ENCODE results near the gene SPDYA.

The SPDYA gene

GRCh38 chr2:28802975-28803429 is 7.6 kb upstream of the SPDYA start:
- no peak overlapping the region for H3K4me3 Mint-ChIP-seq
- H3K9me3 Mint-ChIP-seq, result peaks cover 5% of the 10 kb centered on the region
- peak overlapping the region; percentile 41 for H3K27ac Mint-ChIP-seq
- peaks cover 16% of the 10 kb centered on the region for H3K4me1 Mint-ChIP-seq
- H3K36me3 Mint-ChIP-seq, result peaks cover 10% of the 10 kb centered on the region
- no peaks in the 10 kb centered on the region for H3K27me3 Mint-ChIP-seq

GRCh38 chr2:28809927-28810326 is 707 bp upstream of the SPDYA start:
- Mint-ChIP-seq H3K9me3 (peaks cover 5% of the 10 kb centered on the region), H3K4me1 (peaks cover 12% of the 10 kb centered on the region), H3K36me3 (peaks cover 2% of the 10 kb centered on the region), H3K4me3 (peak overlapping the region; percentile 82), H3K27me3 (no peaks in the 10 kb centered on the region), H3K27ac (peak overlapping the region; percentile 41)

GRCh38 chr2:28818053-28818452 is 7.4 kb downstream of the SPDYA start:
- peaks cover 3% of the 10 kb centered on the region for H3K4me1 Mint-ChIP-seq
- H3K27me3 Mint-ChIP-seq, result no peaks in the 10 kb centered on the region
- no peaks in the 10 kb centered on the region for H3K9me3 Mint-ChIP-seq
- H3K36me3 Mint-ChIP-seq, result no peaks in the 10 kb centered on the region
- no peak overlapping the region for H3K27ac Mint-ChIP-seq
- no peak overlapping the region for H3K4me3 Mint-ChIP-seq

- Mint-ChIP-seq H3K27ac (no peak overlapping the region), H3K4me1 (peaks cover 3% of the 10 kb centered on the region), H3K27me3 (no peaks in the 10 kb centered on the region), H3K9me3 (no peaks in the 10 kb centered on the region), H3K36me3 (no peaks in the 10 kb centered on the region), H3K4me3 (no peak overlapping the region)
Observed at GRCh38 chr2:28821295-28821958, 10.8 kb downstream of the SPDYA start.

- Mint-ChIP-seq H3K4me1 (peaks cover 3% of the 10 kb centered on the region), H3K4me3 (no peak overlapping the region), H3K27me3 (no peaks in the 10 kb centered on the region), H3K36me3 (no peaks in the 10 kb centered on the region), H3K9me3 (no peaks in the 10 kb centered on the region), H3K27ac (no peak overlapping the region)
Observed at GRCh38 chr2:28822036-28822435, 11.4 kb downstream of the SPDYA start.

DNA sequence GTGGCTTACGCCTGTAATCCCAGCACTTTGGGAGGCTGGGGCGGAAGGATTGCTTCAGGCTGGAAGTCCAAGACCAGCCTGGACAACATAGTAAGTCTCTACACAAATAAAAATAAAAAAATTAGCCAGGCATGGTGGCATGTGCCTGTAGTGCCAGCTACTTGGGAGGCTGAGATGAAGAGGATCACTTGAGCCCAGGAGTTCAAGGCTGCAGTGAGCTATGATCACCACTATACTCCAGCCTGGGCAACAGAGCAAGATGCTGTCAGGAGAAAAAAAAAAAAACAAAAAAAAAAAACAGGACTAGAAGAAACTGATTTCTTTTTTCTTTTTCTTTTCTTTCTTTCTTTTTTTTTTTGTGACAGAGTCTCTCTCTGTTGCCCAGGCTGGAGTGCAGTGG is 13.6 kb downstream of the SPDYA start:
- H3K27me3 Mint-ChIP-seq, result no peaks in the 10 kb centered on the region
- H3K4me3 Mint-ChIP-seq, result no peak overlapping the region
- no peaks in the 10 kb centered on the region for H3K9me3 Mint-ChIP-seq
- no peaks in the 10 kb centered on the region for H3K36me3 Mint-ChIP-seq
- no peak overlapping the region for H3K27ac Mint-ChIP-seq
- peaks cover 9% of the 10 kb centered on the region for H3K4me1 Mint-ChIP-seq

GRCh38 chr2:28824870-28825269 is 14.2 kb downstream of the SPDYA start:
- Mint-ChIP-seq H3K27me3 (no peaks in the 10 kb centered on the region), H3K4me1 (peaks cover 9% of the 10 kb centered on the region), H3K4me3 (no peak overlapping the region), H3K9me3 (no peaks in the 10 kb centered on the region), H3K36me3 (no peaks in the 10 kb centered on the region), H3K27ac (no peak overlapping the region)

DNA sequence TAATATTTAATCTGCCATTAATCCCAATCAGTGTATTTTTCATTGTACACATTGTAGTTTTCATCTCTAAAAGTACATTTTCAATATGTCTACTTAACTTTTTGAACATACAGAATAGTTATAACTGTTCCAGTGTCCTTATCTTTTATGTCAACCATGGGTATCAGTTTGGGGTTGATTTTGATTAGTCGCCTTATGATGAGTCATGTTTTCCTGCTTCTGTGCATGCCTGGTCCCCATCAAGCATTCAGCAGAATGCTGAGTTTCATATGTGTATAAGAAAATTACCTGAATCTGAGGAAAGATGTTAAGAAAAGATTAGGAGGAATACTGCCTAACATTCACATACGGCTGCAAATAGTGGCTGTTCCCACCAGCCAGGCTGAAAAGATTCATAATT is 17.7 kb downstream of the SPDYA start:
- Mint-ChIP-seq H3K36me3 (no peaks in the 10 kb centered on the region), H3K9me3 (no peaks in the 10 kb centered on the region), H3K4me1 (peaks cover 6% of the 10 kb centered on the region), H3K27me3 (no peaks in the 10 kb centered on the region), H3K27ac (no peak overlapping the region), H3K4me3 (no peak overlapping the region)

- peaks cover 1% of the 10 kb centered on the region for H3K36me3 Mint-ChIP-seq
- no peaks in the 10 kb centered on the region for H3K27me3 Mint-ChIP-seq
- H3K27ac Mint-ChIP-seq, result no peak overlapping the region
- no peaks in the 10 kb centered on the region for H3K4me1 Mint-ChIP-seq
- H3K4me3 Mint-ChIP-seq, result no peak overlapping the region
- no peaks in the 10 kb centered on the region for H3K9me3 Mint-ChIP-seq
Observed at GRCh38 chr2:28833740-28834470, 23.3 kb downstream of the SPDYA start.

DNA sequence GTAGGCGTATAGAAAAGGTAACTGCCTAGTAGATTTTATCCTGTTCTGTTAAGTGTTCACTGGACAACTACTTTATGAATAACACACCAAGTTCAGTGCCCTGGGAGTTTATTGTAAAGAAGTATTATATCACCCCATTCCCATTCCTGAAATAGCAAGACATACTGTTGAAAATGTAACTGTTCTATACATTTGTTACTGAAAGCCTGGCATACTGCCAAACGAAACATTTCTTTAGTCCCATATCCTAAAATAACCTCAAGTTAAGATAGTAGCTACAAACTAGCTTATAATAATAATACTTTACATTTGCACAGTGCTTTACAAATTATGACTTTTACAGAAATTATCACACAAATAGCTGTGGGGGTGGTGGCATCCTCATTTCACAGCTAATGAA is 25.1 kb downstream of the SPDYA start:
- Mint-ChIP-seq H3K4me1 (no peaks in the 10 kb centered on the region), H3K27me3 (no peaks in the 10 kb centered on the region), H3K36me3 (peaks cover 1% of the 10 kb centered on the region), H3K4me3 (no peak overlapping the region), H3K27ac (no peak overlapping the region), H3K9me3 (no peaks in the 10 kb centered on the region)

DNA sequence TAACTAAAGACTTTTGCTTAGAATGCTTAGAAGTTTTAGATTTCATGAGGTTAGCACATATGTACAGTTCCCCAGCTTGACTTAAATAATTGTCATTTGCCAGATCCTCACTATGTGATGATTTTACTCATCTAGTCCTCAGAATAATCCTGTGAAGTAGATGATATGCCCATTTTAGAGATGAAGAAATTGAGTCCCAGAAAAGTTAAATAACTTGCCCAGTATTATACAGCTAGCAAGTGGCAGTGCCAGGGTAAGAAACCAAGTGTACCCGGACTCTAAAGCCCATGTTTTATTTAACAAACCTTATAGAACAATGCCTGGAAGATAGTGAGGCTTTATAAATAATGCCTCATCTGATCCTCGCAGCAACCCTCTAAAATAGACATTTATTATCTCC is 28.3 kb downstream of the SPDYA start:
- H3K27me3 Mint-ChIP-seq, result no peaks in the 10 kb centered on the region
- no peak overlapping the region for H3K4me3 Mint-ChIP-seq
- no peak overlapping the region for H3K27ac Mint-ChIP-seq

GRCh38 chr2:28842042-28842441 is 31.4 kb downstream of the SPDYA start:
- no peak overlapping the region for H3K4me3 Mint-ChIP-seq
- peak overlapping the region; percentile 59 for H3K27ac Mint-ChIP-seq
- no peaks in the 10 kb centered on the region for H3K4me1 Mint-ChIP-seq

More for the DNA sequence above, 28.3 kb downstream of the SPDYA start:
- H3K36me3 Mint-ChIP-seq, result peaks cover 2% of the 10 kb centered on the region
- H3K4me1 Mint-ChIP-seq, result no peaks in the 10 kb centered on the region
- no peaks in the 10 kb centered on the region for H3K9me3 Mint-ChIP-seq

GRCh38 chr2:28855193-28855592 is 44.6 kb downstream of the SPDYA start:
- H3K4me1 Mint-ChIP-seq, result peaks cover 3% of the 10 kb centered on the region
- no peak overlapping the region for H3K27ac Mint-ChIP-seq
- H3K36me3 Mint-ChIP-seq, result peaks cover 8% of the 10 kb centered on the region
- no peak overlapping the region for H3K4me3 Mint-ChIP-seq
- H3K27me3 Mint-ChIP-seq, result no peaks in the 10 kb centered on the region
- H3K9me3 Mint-ChIP-seq, result no peaks in the 10 kb centered on the region

More at GRCh38 chr2:28842042-28842441, 31.4 kb downstream of the SPDYA start:
- Mint-ChIP-seq H3K9me3 (no peaks in the 10 kb centered on the region), H3K27me3 (no peaks in the 10 kb centered on the region), H3K36me3 (peaks cover 1% of the 10 kb centered on the region)

DNA sequence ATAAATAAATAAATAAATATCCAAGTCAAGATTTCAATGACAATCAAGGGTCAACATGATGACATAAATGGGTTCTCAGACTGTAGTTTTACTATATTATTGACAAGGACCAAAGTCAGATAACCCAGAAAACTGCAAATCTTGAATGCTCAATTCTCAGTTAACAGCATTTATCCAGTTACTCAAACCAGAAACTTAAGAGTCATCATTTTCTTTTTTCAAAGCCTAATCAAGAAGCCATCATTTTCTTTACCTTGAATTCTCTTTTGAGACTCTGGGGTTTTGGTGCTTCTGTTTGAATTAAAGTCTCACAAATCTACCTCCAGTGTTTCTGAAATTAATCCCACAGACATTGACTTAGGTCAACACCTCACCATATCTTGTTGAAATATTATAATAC is 45.3 kb downstream of the SPDYA start:
- Mint-ChIP-seq H3K27me3 (no peaks in the 10 kb centered on the region), H3K4me1 (peaks cover 3% of the 10 kb centered on the region), H3K4me3 (no peak overlapping the region), H3K36me3 (peaks cover 13% of the 10 kb centered on the region), H3K9me3 (no peaks in the 10 kb centered on the region), H3K27ac (no peak overlapping the region)

- H3K9me3 Mint-ChIP-seq, result no peaks in the 10 kb centered on the region
- H3K4me1 Mint-ChIP-seq, result peaks cover 47% of the 10 kb centered on the region
- no peaks in the 10 kb centered on the region for H3K27me3 Mint-ChIP-seq
- no peak overlapping the region for H3K27ac Mint-ChIP-seq
- H3K4me3 Mint-ChIP-seq, result peak overlapping the region; percentile 88
- H3K36me3 Mint-ChIP-seq, result peaks cover 8% of the 10 kb centered on the region
Observed at GRCh38 chr2:28868611-28869010, 58.0 kb downstream of the SPDYA start.

DNA sequence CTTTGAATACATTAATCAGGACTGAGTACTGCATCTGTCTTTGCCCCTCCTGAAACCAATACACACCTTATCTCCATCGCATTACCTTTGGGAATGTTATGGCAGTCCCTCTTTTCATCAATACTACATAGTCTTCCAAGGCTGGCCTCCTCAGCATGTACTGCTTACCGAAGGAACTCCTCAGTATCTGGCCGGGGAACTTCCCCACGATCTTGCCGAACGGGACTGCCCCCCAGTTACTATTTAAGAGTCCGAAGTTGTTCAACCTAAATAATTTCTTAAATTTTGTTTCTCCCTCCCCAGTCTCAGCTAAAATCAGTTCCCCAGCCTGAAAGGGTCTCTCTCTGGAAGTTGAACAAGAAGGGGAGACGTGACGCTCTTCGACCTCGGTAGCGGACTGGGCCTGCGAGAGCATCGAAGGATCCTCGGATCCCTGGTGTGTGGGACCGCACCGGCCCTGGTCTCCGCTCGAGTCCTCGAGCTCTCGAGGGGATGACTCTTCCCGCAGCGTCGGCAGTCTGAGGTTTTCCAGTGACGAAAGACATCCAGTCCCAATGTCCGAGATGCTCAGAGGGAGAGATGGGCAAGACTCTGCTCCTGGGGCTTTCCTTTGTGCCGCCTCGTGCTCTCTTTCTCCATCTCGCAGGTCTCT is 59.0 kb downstream of the SPDYA start:
- H3K27ac Mint-ChIP-seq, result peak overlapping the region; percentile 93
- H3K36me3 Mint-ChIP-seq, result peaks cover 4% of the 10 kb centered on the region
- H3K27me3 Mint-ChIP-seq, result no peaks in the 10 kb centered on the region
- peaks cover 40% of the 10 kb centered on the region for H3K4me1 Mint-ChIP-seq
- no peaks in the 10 kb centered on the region for H3K9me3 Mint-ChIP-seq
- peak overlapping the region; percentile 95 for H3K4me3 Mint-ChIP-seq
